Naive B cell (primary cell): ENCODE measurements around the gene SLC7A6. TPM values are rescaled to one million over a fixed set of nuclear protein-coding genes. Genes with fewer than 3 reads are reported as not detected.
A peak's percentile ranks its signal among the peaks of the same experiment; 100 is the strongest.

Experiments used
- ATAC-seq, 2 donors: fragments of 150-1000 bp; cut with Tn5 transposase; 2 replicates each; pipeline ENCODE4 v1.10.0; 2021; ENCODE audit warnings: low read depth in 2 of 2, mild to moderate bottlenecking in 2 of 2, moderate library complexity in 2 of 2
- DNase-seq: peaks from one replicate; pipeline ENCODE4 v3.0.0; 2022
- H3K27ac Mint-ChIP-seq, 6 donors: one replicate each; pipeline ENCODE4 v1.8.0; 2020 to 2022; ENCODE audit warnings: mild to moderate bottlenecking in 6 of 6, mixed read lengths in 6 of 6, moderate library complexity in 5 of 6, inconsistent platforms in 2 of 6
- H3K27me3 Mint-ChIP-seq, 3 donors: one replicate each; pipeline ENCODE4 v1.8.0; 2021 to 2022; ENCODE audit warnings: mixed read lengths in 3 of 3, mild to moderate bottlenecking in 1 of 3
- H3K36me3 Mint-ChIP-seq, 2 donors: one replicate each; pipeline ENCODE4 v1.8.0; 2020 to 2022; ENCODE audit warnings: mixed read lengths in 2 of 2, inconsistent platforms in 1 of 2, mild to moderate bottlenecking in 1 of 2
- H3K4me1 Mint-ChIP-seq, 3 donors: one replicate each; pipeline ENCODE4 v1.8.0; 2020 to 2022; ENCODE audit warnings: mixed read lengths in 3 of 3, inconsistent platforms in 1 of 3, mild to moderate bottlenecking in 1 of 3, moderate library complexity in 1 of 3
- H3K4me3 Mint-ChIP-seq, 8 donors: one replicate each; pipeline ENCODE4 v1.8.0; 2020 to 2022; ENCODE audit warnings: mild to moderate bottlenecking in 8 of 8, mixed read lengths in 8 of 8, moderate library complexity in 8 of 8, inconsistent platforms in 2 of 8
- H3K9me3 Mint-ChIP-seq, 7 donors: one replicate each; pipeline ENCODE4 v1.8.0; 2020 to 2022; ENCODE audit warnings: mixed read lengths in 7 of 7, mild to moderate bottlenecking in 5 of 7, inconsistent platforms in 2 of 7, moderate library complexity in 1 of 7
- polyA plus RNA-seq, 6 donors: library from polyadenylated mRNA; unstranded; fragments of 300-500 nt; fragmentation: Illumina TruSeq; gene quantifications; one replicate each; pipeline ENCODE4 v1.2.3, GENCODE V29; 2021; ENCODE audit warnings: low read depth in 6 of 6

The SLC7A6 gene
- polyA plus RNA-seq, 6 donors from 2014 or later: 6.5 to 16.4 (median 13.5) TPM

DNA sequence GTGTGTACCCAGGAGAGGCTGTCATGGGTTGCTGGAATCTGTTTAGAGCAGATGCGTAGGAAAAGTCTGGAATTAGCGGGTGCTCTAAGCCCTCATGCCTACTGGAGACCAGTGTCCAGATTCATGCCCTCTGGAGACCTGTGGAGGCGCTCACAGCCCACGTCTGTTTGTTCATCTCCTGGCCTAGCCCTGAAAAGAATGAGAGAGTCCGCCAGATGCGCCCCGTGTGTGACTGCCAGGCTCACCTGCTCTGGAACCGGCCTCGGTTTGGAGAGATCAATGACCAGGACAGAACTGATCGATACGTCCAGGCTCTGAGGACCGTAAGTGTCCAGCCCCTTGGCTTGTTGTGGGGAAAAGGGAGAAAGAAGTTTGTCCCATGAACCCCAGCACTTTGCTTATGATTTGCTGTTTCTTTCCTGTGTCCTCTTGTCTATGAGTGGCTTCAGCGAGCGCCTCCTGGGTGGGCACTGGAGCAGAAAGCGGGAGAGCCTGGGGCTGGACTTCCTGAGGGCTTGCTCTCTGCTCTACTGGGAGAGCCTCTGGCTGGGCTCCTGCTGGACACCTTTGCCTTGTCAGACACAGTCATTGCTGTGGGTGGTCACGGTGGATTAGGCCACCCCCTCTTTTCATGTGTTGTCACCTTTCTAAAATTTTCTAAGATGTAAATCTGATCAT lies 81.8 kb downstream of the SLC7A6 start:
- Mint-ChIP-seq H3K27ac (peak overlapping the region in 2 of 6 donors; percentile 18 to 39), H3K27me3 (no peaks in the 10 kb centered on the region), H3K4me3 (no peak overlapping the region), H3K9me3 (no peaks in the 10 kb centered on the region), H3K4me1 (no peaks in the 10 kb centered on the region), H3K36me3 (peaks cover 17 to 18% of the 10 kb centered on the region in 2 donors)
- ATAC-seq (no peak), DNase-seq (no peak)

DNA sequence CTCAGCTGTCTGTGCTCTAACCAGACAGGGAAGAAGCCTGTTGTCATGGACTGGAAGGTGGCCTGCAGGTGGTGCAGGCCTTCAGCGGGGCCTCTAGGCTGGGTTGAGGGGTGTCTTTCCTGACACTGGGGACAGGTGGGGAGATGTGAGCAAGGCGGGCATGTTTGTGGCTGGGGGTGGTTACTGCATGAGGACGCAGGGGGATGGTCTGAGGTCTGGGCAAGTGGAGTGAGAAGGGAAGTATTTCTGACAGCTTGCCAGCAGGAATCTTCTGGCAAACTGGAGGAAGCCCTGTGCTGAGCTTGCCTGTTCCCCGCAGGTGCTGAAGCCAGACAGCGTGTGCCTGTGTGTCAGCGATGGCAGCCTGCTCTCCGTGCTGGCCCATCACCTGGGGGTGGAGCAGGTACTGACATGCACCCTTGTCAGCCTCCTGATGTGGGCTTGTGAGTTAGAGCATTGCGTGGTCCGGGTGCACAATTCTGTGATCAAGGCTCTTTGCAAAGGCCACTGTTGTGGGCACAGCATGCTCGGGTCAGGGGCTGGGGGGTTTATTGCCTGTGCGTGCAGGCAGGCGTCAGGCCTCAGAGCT lies 82.7 kb downstream of the SLC7A6 start:
- no peak for DNase-seq
- peak overlapping the region in 1 of 6 donors; percentile 81 for H3K27ac Mint-ChIP-seq

DNA sequence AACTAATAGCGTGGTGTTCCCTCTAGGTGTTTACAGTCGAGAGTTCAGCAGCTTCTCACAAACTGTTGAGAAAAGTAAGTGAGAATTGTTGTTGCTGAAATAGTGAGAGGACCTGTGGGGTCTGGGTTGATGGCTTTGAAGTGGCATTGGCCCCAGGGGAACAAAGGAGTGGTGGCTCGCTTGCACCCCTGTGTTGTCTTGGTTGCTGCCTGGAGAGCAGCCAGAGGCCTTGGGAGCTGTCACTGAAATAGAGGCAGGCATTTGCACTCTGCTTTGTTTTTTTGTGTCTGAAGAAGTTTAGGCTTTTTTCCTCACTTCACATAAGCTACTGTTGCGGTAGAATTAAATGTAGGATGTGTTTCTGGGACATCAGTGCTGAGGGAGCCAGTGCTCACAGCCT lies 83.3 kb downstream of the SLC7A6 start:
- Mint-ChIP-seq H3K27ac (no peak overlapping the region), H3K27me3 (no peaks in the 10 kb centered on the region), H3K36me3 (peaks cover 17 to 31% of the 10 kb centered on the region in 2 donors), H3K4me3 (no peak overlapping the region), H3K9me3 (no peaks in the 10 kb centered on the region), H3K4me1 (no peaks in the 10 kb centered on the region)
- no peak for DNase-seq
- ATAC-seq: no peak

More for the DNA sequence above, 82.7 kb downstream of the SLC7A6 start:
- no peak for ATAC-seq
- H3K4me3 Mint-ChIP-seq: no peak overlapping the region
- no peaks in the 10 kb centered on the region for H3K9me3 Mint-ChIP-seq
- H3K4me1 Mint-ChIP-seq: no peaks in the 10 kb centered on the region
- H3K36me3 Mint-ChIP-seq: peaks cover 17 to 26% of the 10 kb centered on the region in 2 donors
- no peaks in the 10 kb centered on the region for H3K27me3 Mint-ChIP-seq

DNA sequence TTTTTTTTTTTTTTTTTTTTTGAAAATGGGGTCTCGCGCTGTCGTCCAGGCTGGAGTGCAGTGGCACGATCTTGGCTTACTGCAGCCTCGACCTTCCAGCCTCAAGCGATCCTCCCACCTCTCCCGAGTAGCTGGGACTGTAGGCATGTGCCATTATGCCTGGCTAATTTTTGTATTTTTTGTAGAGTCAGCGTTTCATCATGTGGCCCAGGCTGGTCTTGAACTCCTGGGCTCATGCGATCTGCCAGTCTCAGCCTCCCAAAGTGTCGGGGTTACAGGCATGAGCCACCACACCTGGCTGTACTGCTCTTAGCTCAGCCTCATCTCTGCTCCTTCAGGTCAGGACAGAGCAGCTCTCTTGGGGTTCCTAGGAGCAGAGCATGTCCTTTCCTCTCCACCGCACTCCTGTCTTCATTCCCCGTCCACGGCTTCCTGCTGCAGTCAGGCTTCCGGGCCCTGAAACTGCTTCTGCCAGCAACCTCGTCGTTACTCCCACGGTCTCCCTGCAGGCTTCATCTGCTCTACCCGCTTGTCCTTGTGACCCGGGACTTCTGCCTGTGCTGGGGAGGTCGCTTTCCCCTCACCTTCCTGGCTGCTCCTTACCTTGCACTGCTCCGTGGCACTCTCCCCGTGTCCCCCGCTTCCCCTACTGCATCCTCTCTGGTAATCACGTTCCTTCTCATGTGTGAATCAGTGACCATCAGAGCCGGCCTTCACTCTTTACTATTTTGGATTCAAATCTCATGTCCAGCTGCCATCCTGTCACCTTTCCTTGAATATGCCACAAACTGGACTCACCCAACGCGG lies 84.5 kb downstream of the SLC7A6 start:
- Mint-ChIP-seq H3K9me3 (no peaks in the 10 kb centered on the region), H3K36me3 (peaks cover 13 to 31% of the 10 kb centered on the region in 2 donors), H3K4me3 (no peak overlapping the region), H3K27ac (peak overlapping the region in 1 of 6 donors; percentile 2), H3K4me1 (no peaks in the 10 kb centered on the region), H3K27me3 (no peaks in the 10 kb centered on the region)
- DNase-seq: no peak
- no peak for ATAC-seq

DNA sequence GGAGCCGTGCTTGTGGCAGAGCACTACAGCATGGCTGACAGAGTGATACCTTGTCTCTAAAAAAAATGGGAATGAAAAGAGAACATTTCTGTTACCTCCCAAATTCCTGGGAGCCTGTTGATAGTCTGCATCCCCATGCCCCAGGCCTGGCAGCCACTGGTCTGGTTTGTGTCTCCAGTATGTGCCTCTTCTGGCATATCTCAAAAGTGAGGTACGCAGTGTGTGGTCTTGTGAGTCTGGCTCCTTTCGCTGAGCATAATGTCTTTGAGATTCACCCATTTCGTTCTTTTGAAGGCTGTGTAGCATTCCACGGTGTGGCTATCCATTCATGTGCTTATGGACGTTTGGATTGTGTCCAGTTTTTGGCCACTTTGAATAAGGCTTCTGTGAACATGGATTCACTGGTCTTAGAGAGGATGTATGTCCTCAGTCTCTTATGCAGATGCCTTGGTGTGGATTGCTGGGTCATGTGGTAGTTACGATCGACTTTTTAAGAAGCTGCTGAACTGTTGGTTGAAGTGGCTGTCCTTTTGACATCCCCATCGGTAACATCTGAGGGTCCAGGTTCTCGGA lies 85.6 kb downstream of the SLC7A6 start:
- Mint-ChIP-seq H3K4me1 (peaks cover 0 to 2% (median 2%) of the 10 kb centered on the region in 3 donors), H3K9me3 (no peaks in the 10 kb centered on the region), H3K4me3 (no peak overlapping the region), H3K27me3 (no peaks in the 10 kb centered on the region), H3K27ac (no peak overlapping the region), H3K36me3 (peaks cover 13 to 38% of the 10 kb centered on the region in 2 donors)
- ATAC-seq (no peak), DNase-seq (no peak)

DNA sequence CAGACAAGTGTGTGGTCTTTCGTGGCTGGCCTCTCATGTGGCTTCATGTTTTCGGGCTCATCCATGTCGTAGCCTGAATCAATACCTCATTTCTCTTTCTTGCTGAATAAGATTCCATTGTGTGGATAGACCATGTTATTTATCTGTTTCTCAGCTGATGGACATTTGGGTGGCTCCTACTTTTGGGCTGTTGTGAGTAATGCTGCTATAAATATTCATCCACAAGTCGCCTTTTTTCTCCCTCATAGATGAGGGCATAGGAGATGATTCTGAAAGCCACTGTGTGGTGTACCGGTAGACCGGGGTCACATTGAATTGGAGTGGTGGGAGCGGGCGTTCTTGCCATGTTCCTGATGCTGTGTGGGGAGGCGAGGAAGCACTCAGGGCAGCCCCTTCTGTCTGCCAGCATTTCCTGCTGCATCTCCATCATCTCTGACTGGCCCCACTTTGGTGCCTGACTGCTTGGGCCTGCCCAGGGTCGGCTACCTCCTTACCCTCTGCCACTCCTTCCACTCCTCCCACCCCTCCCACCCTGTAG lies 86.6 kb downstream of the SLC7A6 start:
- DNase-seq: no peak
- no peak for ATAC-seq
- Mint-ChIP-seq H3K4me1 (peaks cover 5 to 9% (median 6%) of the 10 kb centered on the region in 3 donors), H3K9me3 (no peaks in the 10 kb centered on the region), H3K27ac (no peak overlapping the region), H3K4me3 (no peak overlapping the region), H3K36me3 (peaks cover 13 to 45% of the 10 kb centered on the region in 2 donors), H3K27me3 (no peaks in the 10 kb centered on the region)

Other genes starting within 250 kb of the SLC7A6 start
- under 1 TPM in 1 of 6 donors, not detected in 5; 0.45 TPM for gene DPEP2NB, start 248.6 kb upstream of the SLC7A6 start, polyA plus RNA-seq
- 10 to 100 TPM; 39.8 to 71.5 (median 48.8) TPM for gene DDX28, start 241.3 kb upstream of the SLC7A6 start, polyA plus RNA-seq
- gene DUS2, start 241.2 kb upstream of the SLC7A6 start, polyA plus RNA-seq: 10 to 100 TPM; 36.8 to 51.8 (median 49.9) TPM
- 100 to 1,000 TPM in 2 of 6 donors, 10 to 100 TPM in 4; 74.8 to 147 (median 96.7) TPM for gene NFATC3, start 179.2 kb upstream of the SLC7A6 start, polyA plus RNA-seq
- gene ESRP2, start 28.4 kb upstream of the SLC7A6 start, polyA plus RNA-seq: 1 to 10 TPM in 2 of 6 donors, under 1 TPM in 3, not detected in 1; 0.32 to 2.8 (median 0.87) TPM
- 1 to 10 TPM in 5 of 6 donors, not detected in 1; 4.3 to 9.8 (median 5.8) TPM for gene PLA2G15, start 19.2 kb upstream of the SLC7A6 start, polyA plus RNA-seq
- 10 to 100 TPM; 14.0 to 26.1 (median 17.7) TPM for gene SLC7A6OS, start 46.4 kb downstream of the SLC7A6 start, polyA plus RNA-seq
- gene PRMT7, start 46.5 kb downstream of the SLC7A6 start, polyA plus RNA-seq: 10 to 100 TPM; 14.8 to 34.8 (median 23.1) TPM
- 1 to 10 TPM in 1 of 6 donors, under 1 TPM in 4, not detected in 1; 0.18 to 2.2 (median 0.41) TPM for gene SMPD3, start 184.0 kb downstream of the SLC7A6 start, polyA plus RNA-seq